NCI-H128 (cell line): ENCODE results near the gene ANGPT4.

Experiments used
- DNase-seq: peaks from one replicate; lab custom pipeline; 2025; ENCODE audit not compliant: unreplicated experiment; lab: John Stamatoyannopoulos, UW

ANGPT4 gene

DNA sequence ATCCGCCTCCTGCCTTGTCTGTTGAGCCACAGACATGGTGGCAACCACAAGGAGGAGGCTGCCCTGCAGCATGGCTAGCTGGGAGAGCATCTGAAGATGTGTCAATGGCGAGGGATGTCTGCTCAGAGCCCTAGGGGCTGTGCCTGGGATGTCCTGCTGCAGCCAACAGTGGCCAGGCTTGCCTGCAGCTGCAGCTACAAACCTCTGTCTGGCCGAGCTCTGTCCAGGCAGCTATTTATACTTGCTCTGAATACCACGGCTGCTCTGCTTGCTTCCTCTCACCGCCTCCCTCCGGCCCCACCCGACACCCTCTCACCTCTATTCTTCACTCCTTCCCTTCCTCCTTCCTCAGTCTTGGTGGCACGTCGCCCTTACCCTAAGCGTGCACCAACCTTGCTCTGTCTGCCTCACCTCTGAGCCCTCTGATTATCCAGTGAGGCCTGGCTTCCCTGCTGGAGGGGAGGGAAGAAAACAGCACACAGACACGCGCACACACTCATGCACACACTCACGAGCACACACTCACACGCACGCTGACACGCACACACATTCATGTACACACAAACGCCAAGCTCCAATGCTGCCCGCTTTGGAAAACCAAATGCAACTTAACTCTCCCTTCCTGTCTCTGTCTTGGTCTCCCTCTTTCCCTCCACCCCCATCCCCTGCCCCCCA is at the start of gene ANGPT4:
TSS of gene ANGPT4 (minus strand) at position 210 of the 675 bp plus-strand sequence. CDS start at position 90, 120 bp downstream.
- DNase-seq: no peak

- no peak for DNase-seq
Observed at GRCh38 chr20:963795-964194, 47.7 kb upstream of the ANGPT4 start.

GRCh38 chr20:962683-963082 is 46.5 kb upstream of the ANGPT4 start:
- no peak for DNase-seq

- no peak for DNase-seq
Observed at GRCh38 chr20:962223-962622, 46.1 kb upstream of the ANGPT4 start.

- DNase-seq: no peak
Observed at GRCh38 chr20:961768-962167, 45.6 kb upstream of the ANGPT4 start.

DNA sequence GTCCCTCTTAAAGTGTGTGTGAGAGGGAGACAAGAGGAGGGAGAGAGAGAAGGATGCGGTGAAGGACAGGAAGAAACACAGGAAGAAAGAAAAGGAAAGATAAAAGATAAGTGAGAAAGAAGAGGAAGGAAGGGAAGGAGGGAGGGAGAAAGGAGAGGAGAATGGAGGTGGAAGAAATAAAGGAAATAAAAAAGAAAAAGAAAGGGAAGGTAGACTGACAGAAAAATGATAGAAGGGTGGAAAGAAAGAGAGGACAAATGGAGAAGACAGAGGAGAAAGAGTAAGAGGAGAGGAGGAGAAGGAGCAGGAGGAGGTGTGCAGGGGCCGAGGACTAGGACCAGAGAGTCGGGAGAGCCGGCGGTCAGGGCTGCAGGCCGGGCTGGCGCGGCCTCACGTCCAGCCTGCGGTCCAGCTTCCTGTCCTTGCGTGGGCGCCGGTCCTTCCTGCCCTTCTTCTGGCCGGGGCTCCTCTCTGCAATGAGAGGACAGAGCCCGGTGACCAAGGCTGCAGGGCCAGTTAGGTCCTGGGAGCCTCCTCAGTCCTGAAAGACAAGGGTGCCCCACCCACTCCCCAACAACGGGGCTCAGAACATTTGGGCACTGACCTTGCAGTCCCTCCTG is 44.0 kb upstream of the ANGPT4 start:
- DNase-seq: no peak

DNA sequence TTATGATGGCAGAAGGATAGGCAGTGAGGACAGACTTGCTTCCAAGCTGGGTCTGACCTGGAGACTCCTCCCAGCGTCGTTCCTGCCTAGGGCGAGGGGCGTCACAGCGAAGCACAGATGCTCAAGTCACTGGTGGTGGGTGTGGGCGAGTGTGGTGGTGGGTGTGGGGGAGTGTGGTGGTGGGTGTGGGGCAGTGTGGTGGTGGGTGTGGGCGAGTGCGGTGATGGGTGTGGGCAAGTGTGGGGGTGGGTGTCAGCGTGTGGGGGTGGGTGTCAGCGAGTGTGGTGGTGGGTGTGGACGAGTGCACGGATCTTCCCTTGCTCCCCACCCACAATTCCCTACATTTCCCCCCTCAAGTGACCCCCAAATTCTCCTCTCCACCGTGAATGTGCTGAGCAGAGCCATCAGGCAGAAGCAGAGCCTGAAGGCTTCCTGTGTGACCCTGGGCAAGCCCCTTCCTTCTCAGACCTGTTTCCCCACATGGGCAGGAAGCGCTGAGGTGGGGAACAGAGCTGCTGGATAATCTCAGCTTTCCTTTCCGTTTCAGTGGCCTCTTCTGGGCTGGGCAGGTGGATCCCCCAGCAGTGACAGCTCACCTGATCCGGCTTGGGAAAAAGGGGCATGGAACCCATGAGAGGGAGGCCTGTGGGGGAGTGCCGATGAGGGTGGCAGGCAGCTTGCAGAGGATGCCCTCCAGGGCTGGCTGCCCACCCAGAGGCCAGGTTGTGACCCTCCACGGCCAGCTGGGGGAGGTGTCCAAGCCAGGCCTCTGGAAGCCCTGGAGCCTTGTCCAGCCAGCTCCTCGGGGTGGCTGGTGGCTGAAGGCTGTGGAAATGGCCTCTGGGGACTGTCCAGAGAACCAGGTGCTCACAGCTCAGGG is 43.0 kb upstream of the ANGPT4 start:
- DNase-seq: no peak

GRCh38 chr20:957544-957943 is 41.4 kb upstream of the ANGPT4 start:
- DNase-seq: no peak

GRCh38 chr20:956330-956951 is 40.3 kb upstream of the ANGPT4 start:
- peak; percentile 30 for DNase-seq

DNA sequence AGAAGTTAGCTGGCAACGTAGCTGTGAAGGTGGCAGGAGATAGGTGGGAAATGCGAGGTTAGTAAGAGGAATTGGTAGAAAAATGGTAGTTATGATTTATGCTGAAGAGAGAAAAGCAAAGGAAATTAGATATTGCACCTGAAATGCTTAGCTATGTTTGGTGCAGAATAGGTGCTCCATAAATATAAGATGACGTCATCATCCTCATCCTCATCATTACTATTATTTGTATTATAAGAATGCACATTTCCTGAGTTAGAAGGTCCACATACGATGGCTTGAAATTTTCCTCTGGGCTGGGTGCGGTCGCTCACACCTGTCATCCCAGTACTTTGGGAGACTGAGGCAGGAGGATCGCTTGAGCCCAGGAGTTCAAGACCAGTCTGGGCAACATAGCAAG is 39.5 kb upstream of the ANGPT4 start:
- DNase-seq: no peak

GRCh38 chr20:955111-955510 is 39.0 kb upstream of the ANGPT4 start:
- DNase-seq: no peak

DNA sequence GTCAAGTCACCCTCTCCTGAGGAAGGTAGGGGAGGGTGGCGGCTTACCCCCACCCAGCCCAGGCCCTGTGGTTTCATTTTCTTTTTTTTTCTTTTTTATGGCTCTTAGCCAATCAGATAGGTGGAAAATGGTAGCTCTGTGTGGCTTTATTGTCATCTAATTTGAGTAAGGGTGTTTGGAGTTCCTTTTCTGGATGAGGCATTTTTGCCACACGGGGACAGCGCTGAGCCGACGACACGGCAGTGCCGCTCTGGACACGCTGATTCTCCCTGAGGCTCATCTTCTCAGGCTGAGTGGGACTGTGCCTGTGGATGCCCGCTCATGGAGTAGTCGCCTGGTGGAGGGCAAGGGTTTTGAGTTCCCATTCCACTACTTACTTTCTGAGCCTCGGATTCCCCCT is 37.6 kb upstream of the ANGPT4 start:
- DNase-seq: no peak

DNA sequence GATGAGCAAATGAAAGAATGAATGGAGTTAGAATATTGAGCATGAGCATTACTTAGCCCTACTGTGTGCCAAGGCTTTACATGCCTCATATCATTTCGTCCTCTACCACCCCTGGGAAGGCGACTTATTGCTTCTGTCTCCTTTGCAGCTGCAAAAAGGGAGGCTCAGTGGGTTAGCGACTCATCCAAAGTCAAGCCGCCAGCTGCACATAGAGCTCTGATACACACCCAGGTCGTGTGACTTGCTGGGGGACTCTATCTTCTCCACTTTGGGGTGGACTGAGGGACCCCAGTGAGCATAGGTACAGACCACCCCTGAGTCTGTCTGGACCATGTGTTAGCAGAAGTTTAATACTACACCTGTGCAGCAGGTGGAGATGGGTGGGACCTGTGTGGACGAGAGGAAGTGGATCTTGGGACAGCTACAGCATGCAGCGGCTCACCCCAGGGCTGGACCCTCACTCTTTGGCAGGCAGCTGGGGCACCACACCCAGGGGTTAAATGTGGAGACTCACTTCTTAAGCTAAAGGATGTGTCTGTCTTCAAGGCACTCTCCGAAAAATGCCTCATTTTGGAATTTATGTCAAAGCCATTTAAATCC is 36.2 kb upstream of the ANGPT4 start:
- no peak for DNase-seq

- DNase-seq: no peak
Observed at GRCh38 chr20:951384-952169, 35.4 kb upstream of the ANGPT4 start.

- DNase-seq: no peak
Observed at GRCh38 chr20:949717-950116, 33.6 kb upstream of the ANGPT4 start.

- DNase-seq: no peak
Observed at GRCh38 chr20:946826-947225, 30.7 kb upstream of the ANGPT4 start.

GRCh38 chr20:945841-946240 is 29.7 kb upstream of the ANGPT4 start:
- no peak for DNase-seq

- no peak for DNase-seq
Observed at GRCh38 chr20:944774-945410, 28.8 kb upstream of the ANGPT4 start.

DNA sequence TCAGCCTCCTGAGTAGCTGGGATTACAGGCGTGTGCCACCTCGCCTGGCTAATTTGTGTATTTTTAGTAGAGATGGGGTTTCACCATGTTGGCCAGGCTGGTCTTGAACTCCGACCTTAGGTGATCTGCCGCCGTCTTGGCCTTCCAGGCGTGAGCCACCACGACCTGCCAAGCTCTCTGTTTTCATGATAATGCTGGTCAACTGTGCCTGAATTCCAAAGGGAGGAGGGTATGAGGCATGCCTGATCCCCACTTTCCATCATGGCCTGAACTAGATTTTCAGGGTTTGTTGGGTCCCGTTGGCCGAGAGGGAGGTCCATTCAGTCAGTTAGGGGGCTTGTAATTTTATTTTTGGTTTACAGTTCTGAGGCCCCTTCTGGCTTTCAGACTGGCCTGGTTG is 28.0 kb upstream of the ANGPT4 start:
- DNase-seq: no peak

GRCh38 chr20:942611-943010 is 26.5 kb upstream of the ANGPT4 start:
- DNase-seq: no peak
